Neuronal stem cell (in vitro differentiated cells): ENCODE measurements around the gene SOX9.

Experiments
- DNase-seq: peaks from one replicate; pipeline ENCODE4 v3.0.0-alpha.2; 2013; ENCODE audit warnings: low spot score
- H2AFZ ChIP-seq: one replicate; pipeline ENCODE4 v1.6.1; 2013; ENCODE audit warnings: mild to moderate bottlenecking, low read length, inconsistent platforms
- H2AK5ac ChIP-seq: 2 replicates; pipeline ENCODE4 v1.6.1; 2013; ENCODE audit warnings: low read depth, mild to moderate bottlenecking, inconsistent platforms, low read length, moderate library complexity, mixed read lengths
- H2BK120ac ChIP-seq: 2 replicates; pipeline ENCODE4 v1.6.1; 2013; ENCODE audit warnings: low read depth, mild to moderate bottlenecking, inconsistent platforms, low read length, moderate library complexity, mixed read lengths
- H2BK12ac ChIP-seq: one replicate; pipeline ENCODE4 v1.6.1; 2013; ENCODE audit warnings: low read length, inconsistent platforms
- H2BK15ac ChIP-seq: 2 replicates; pipeline ENCODE4 v1.6.1; 2013; ENCODE audit warnings: mild to moderate bottlenecking, low read length, inconsistent platforms, mixed read lengths
- H2BK5ac ChIP-seq: one replicate; pipeline ENCODE4 v1.6.1; 2013; ENCODE audit warnings: inconsistent platforms, mild to moderate bottlenecking, low read length, moderate library complexity
- H3K14ac ChIP-seq: one replicate; pipeline ENCODE4 v1.6.1; 2013; ENCODE audit warnings: low read length, inconsistent platforms
- H3K18ac ChIP-seq: 2 replicates; pipeline ENCODE4 v1.6.1; 2013; ENCODE audit warnings: low read length, inconsistent platforms
- H3K23ac ChIP-seq: 2 replicates; pipeline ENCODE4 v1.6.1; 2013; ENCODE audit warnings: low read depth, mild to moderate bottlenecking, mixed read lengths, low read length, inconsistent platforms; ENCODE audit not compliant: poor library complexity
- H3K27ac ChIP-seq: replicated peaks from 3 replicates; pipeline ENCODE4 v1.5.1; 2013; ENCODE audit warnings: low read length, inconsistent platforms
- H3K27me3 ChIP-seq, 3 experiments: 2 replicates each; pipeline ENCODE4 v1.6.1; 2013; ENCODE audit warnings: low read length in 3 of 3, mild to moderate bottlenecking in 2 of 3, inconsistent platforms in 1 of 3, low read depth in 1 of 3, mixed read lengths in 1 of 3, moderate library complexity in 1 of 3; ENCODE audit not compliant: control insufficient read depth in 3 of 3, insufficient read depth in 3 of 3
- H3K36me3 ChIP-seq, 2 donors: replicated peaks in 1 of 2; 2 replicates each; pipeline ENCODE4 v1.6.1; 2013; ENCODE audit warnings: low read length in 2 of 2; ENCODE audit not compliant: control insufficient read depth in 2 of 2, insufficient read depth in 2 of 2
- H3K4ac ChIP-seq: 2 replicates; pipeline ENCODE4 v1.6.1; 2013; ENCODE audit warnings: inconsistent platforms, mild to moderate bottlenecking, low read length, moderate library complexity
- H3K4me1 ChIP-seq, 2 donors: 1 replicate in 1 of 2; 2 replicates in 1 of 2; pipeline ENCODE4 v1.6.1; 2013; ENCODE audit warnings: low read length in 2 of 2, low read depth in 1 of 2; ENCODE audit not compliant: control insufficient read depth in 2 of 2, insufficient read depth in 1 of 2
- H3K4me2 ChIP-seq: one replicate; pipeline ENCODE4 v1.6.1; 2013; ENCODE audit warnings: mild to moderate bottlenecking, low read length, inconsistent platforms; ENCODE audit not compliant: insufficient read depth, poor library complexity, severe bottlenecking
- H3K4me3 ChIP-seq, 2 donors: 2 replicates each; pipeline ENCODE4 v1.5.1; 2013; ENCODE audit warnings: low read length in 2 of 2, mild to moderate bottlenecking in 2 of 2, inconsistent platforms in 1 of 2, moderate library complexity in 1 of 2
- H3K79me1 ChIP-seq: one replicate; pipeline ENCODE4 v1.6.1; 2013; ENCODE audit warnings: low read depth, mild to moderate bottlenecking, inconsistent platforms, low read length, moderate library complexity
- H3K9ac ChIP-seq: one replicate; pipeline ENCODE4 v1.6.1; 2013; ENCODE audit warnings: mild to moderate bottlenecking, low read depth, low read length, inconsistent platforms; ENCODE audit not compliant: poor library complexity
- H3K9me3 ChIP-seq, 2 donors: replicated peaks in 1 of 2; 2 replicates each; pipeline versions ENCODE3 to v1.6.1; 2013; ENCODE audit warnings: low read length in 2 of 2, mild to moderate bottlenecking in 2 of 2, inconsistent platforms in 1 of 2, low read depth in 1 of 2, mixed read lengths in 1 of 2, moderate library complexity in 1 of 2; ENCODE audit not compliant: control insufficient read depth in 2 of 2, insufficient read depth in 1 of 2
- H4K8ac ChIP-seq: one replicate; pipeline ENCODE4 v1.6.1; 2013; ENCODE audit warnings: low read depth, mild to moderate bottlenecking, inconsistent platforms, low read length, moderate library complexity
- H4K91ac ChIP-seq: one replicate; pipeline ENCODE4 v1.6.1; 2013; ENCODE audit warnings: low read length, low read depth, mild to moderate bottlenecking, inconsistent platforms; ENCODE audit not compliant: poor library complexity
- WGBS, 2 donors: extraction: QIAGEN DNeasy Blood & Tissue Kit; methylation state at CpG; one replicate each; pipeline ENCODE4 v1.1.7; 2013; ENCODE audit warnings: missing lambda C conversion rate in 2 of 2, mixed read lengths in 1 of 2; ENCODE audit not compliant: insufficient read length in 2 of 2, insufficient replicate concordance in 1 of 2; ENCODE audit errors: extremely low coverage in 2 of 2; 5-methylcytosine and 5-hydroxymethylcytosine counted together

The SOX9 gene

DNA sequence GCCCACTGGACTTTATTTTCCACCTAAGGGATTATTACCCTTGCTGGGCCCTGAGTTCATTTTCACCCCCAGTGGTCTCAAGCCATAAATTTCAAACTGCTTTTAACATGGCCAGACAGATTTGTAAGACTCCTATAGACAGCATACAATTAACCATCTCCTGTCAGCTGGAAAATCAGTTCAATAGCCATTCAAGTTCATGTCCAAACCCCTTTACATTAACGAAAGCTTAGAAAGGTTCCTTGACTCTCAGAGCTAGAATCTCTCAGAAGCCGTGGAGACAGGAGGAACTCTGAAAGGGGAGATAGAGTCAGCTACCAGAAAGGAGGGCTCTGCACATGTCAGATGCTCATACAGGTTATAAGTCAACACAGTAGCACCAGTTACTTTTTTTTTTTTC is 23.3 kb downstream of the SOX9 start:
- no peak overlapping the region for H3K4me2 ChIP-seq
- no peak overlapping the region for H2AK5ac ChIP-seq
- no peak overlapping the region for H3K9ac ChIP-seq
- H2BK12ac ChIP-seq, result no peak overlapping the region
- H2BK5ac ChIP-seq, result no peak overlapping the region
- H3K23ac ChIP-seq, result no peak overlapping the region
- no peak overlapping the region for H3K18ac ChIP-seq
- H2AFZ ChIP-seq, result no peak overlapping the region
- H3K27me3 ChIP-seq, result no peaks in the 10 kb centered on the region
- no peak overlapping the region for H4K8ac ChIP-seq
- H3K27ac ChIP-seq, result no peak overlapping the region
- no peak overlapping the region for H3K4ac ChIP-seq
- no peak overlapping the region for H2BK120ac ChIP-seq
- no peak overlapping the region for H3K14ac ChIP-seq
- H3K36me3 ChIP-seq, result no peaks in the 10 kb centered on the region
- WGBS, 2 donors, result no CpG with 5 or more reads among the region's 2 CpGs
- no peak for DNase-seq
- H4K91ac ChIP-seq, result no peak overlapping the region
- no peaks in the 10 kb centered on the region for H3K9me3 ChIP-seq
- no peaks in the 10 kb centered on the region for H3K79me1 ChIP-seq
- no peak overlapping the region for H2BK15ac ChIP-seq
- H3K4me3 ChIP-seq, result no peak overlapping the region
- peaks cover 0 to 5% of the 10 kb centered on the region in 2 donors for H3K4me1 ChIP-seq

DNA sequence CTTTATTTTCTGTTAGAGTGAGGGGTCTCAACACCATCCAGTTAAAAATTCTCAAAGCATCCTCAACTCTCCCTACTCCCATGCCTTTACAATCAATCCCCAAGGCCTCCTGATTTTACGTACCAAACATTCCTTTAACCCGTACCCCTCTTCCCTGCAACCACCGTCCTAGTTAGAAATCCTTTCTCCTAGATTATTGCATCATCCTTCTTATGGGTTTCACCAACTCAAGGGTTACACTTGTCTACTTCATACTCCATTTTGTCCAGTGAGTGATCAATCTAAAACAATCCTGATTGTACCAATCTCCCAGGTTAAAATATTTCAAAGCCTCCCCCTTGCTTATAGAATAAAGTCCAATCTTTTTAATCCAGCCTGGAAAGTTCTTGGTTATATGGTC is 24.7 kb downstream of the SOX9 start:
- Histone ChIP-seq H2BK12ac (no peak overlapping the region), H3K36me3 (no peaks in the 10 kb centered on the region), H3K4me2 (no peak overlapping the region), H3K9me3 (no peaks in the 10 kb centered on the region), H3K23ac (no peak overlapping the region), H2AK5ac (no peak overlapping the region), H3K4me1 (no peaks in the 10 kb centered on the region), H3K27me3 (no peaks in the 10 kb centered on the region), H2BK5ac (no peak overlapping the region), H4K8ac (no peak overlapping the region), H3K9ac (no peak overlapping the region), H3K14ac (no peak overlapping the region), H3K79me1 (no peaks in the 10 kb centered on the region), H2BK15ac (no peak overlapping the region), H2BK120ac (no peak overlapping the region), H3K4ac (no peak overlapping the region), H2AFZ (no peak overlapping the region), H4K91ac (no peak overlapping the region), H3K27ac (no peak overlapping the region), H3K4me3 (no peak overlapping the region), H3K18ac (no peak overlapping the region)
- WGBS, 2 donors, result 100% methylated on average over 3 of the region's 3 CpGs; no CpG with 5 or more reads in 1 of the 2 donors
- no peak for DNase-seq

DNA sequence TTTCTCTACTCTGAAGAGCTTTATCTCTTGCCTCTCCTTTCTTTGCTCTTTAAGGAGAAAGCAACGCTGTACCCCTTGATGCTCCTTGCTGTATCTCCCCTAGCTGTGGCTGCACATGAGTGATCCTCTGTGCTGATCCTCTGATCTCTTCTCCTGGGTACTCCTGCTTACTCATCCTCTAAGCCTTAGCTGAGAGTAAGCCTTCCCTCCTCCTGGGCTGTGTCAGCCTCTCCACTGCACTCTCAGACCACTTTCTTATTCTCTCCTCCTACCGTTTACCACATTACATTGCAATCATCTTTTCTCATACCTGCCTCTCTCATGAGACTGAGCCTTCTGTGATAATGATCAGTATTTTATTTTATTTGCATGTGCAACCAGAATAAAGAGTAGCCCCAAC is 25.1 kb downstream of the SOX9 start:
- no peak overlapping the region for H2BK12ac ChIP-seq
- H2BK15ac ChIP-seq, result no peak overlapping the region

DNA sequence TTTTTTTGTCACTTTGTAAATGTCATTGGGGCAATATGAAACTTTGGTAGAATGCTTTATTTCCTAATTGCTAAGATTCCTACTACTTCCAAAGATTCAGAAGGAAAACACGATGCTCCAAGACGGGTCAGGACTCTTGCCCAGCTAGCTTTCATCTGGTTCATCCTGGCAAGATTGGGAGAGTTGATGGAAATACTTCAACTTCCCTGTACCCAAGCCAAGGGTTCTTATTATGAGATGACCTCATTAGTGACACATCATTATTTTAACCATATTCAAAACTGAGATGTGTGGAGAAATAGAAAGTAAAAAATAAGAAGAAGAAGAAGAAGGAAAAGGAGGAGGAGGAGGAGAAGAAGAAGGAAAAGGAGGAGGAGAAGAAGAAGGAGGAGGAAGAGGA is 25.6 kb downstream of the SOX9 start:
- Histone ChIP-seq H2BK120ac (no peak overlapping the region), H3K9me3 (no peaks in the 10 kb centered on the region), H3K4ac (no peak overlapping the region), H3K4me2 (no peak overlapping the region), H3K79me1 (no peaks in the 10 kb centered on the region), H2BK15ac (no peak overlapping the region), H3K27me3 (no peaks in the 10 kb centered on the region), H3K23ac (no peak overlapping the region), H2BK5ac (no peak overlapping the region), H3K27ac (no peak overlapping the region), H3K14ac (no peak overlapping the region), H2BK12ac (no peak overlapping the region), H3K36me3 (no peaks in the 10 kb centered on the region), H2AK5ac (no peak overlapping the region), H3K18ac (no peak overlapping the region), H2AFZ (no peak overlapping the region), H3K4me1 (peaks cover 0 to 4% of the 10 kb centered on the region in 2 donors), H4K8ac (no peak overlapping the region), H3K4me3 (no peak overlapping the region), H4K91ac (no peak overlapping the region), H3K9ac (no peak overlapping the region)
- WGBS, 2 donors, result no CpG with 5 or more reads among the region's 2 CpGs
- DNase-seq, result no peak

More for the DNA sequence above, 25.1 kb downstream of the SOX9 start:
- Histone ChIP-seq H3K4me1 (peaks cover 0 to 2% of the 10 kb centered on the region in 2 donors), H3K9me3 (no peaks in the 10 kb centered on the region), H2AFZ (no peak overlapping the region), H4K8ac (no peak overlapping the region), H3K36me3 (no peaks in the 10 kb centered on the region), H3K9ac (no peak overlapping the region), H3K27me3 (no peaks in the 10 kb centered on the region), H4K91ac (no peak overlapping the region), H3K4me3 (no peak overlapping the region), H3K4me2 (no peak overlapping the region), H3K27ac (no peak overlapping the region), H3K23ac (no peak overlapping the region), H2AK5ac (no peak overlapping the region), H2BK5ac (no peak overlapping the region), H3K18ac (no peak overlapping the region), H2BK120ac (no peak overlapping the region), H3K14ac (peak overlapping the region; percentile 10), H3K4ac (no peak overlapping the region), H3K79me1 (no peaks in the 10 kb centered on the region)
- 100% methylated on average over 1 of the region's 2 CpGs; no CpG with 5 or more reads in 1 of the 2 donors for WGBS, 2 donors
- no peak for DNase-seq
